Peyer's patch (tissue), 4 donors: ENCODE results near the gene SEPTIN10.

Source experiments
- CTCF ChIP-seq, 6 experiments: fragments of 450-650 bp in 4 of 6; fragments of 200-600 bp in 2 of 6; sonication (generic) in 1 of 6; IDR thresholded peaks; one replicate each; pipeline ENCODE4 v1.5.1; 2017 to 2019; ENCODE audit warnings: antibody characterized with exemption in 6 of 6, mild to moderate bottlenecking in 3 of 6, moderate library complexity in 1 of 6
- POLR2A ChIP-seq, 2 donors: fragments of 450-650 bp; IDR thresholded peaks; one replicate each; pipeline ENCODE4 v1.5.1; 2017; ENCODE audit warnings: antibody characterized with exemption in 2 of 2, mild to moderate bottlenecking in 2 of 2, moderate library complexity in 2 of 2

GRCh38 chr2:109654326-109655050 is 40.7 kb upstream of the SEPTIN10 start:
- TF ChIP-seq CTCF (IDR thresholded peaks at IDR 0.05) = no peak
- no peak for TF ChIP-seq POLR2A (IDR thresholded peaks at IDR 0.05)
